GM18873 (cell line): ENCODE measurements around the gene PCGF5.
"Not testable (repeated sequence)": the region's sequence is repeated elsewhere in the genome, so short reads cannot be mapped to it uniquely, and the experiment has no call there.

Source experiments
- ATAC-seq: cut with Tn5 transposase; IDR thresholded peaks from one replicate; pipeline ENCODE4 v1.9.1; 2021; ENCODE audit warnings: mild to moderate bottlenecking, moderate library complexity, moderate number of reproducible peaks; ENCODE audit not compliant: unreplicated experiment, low FRiP score

The PCGF5 gene

DNA sequence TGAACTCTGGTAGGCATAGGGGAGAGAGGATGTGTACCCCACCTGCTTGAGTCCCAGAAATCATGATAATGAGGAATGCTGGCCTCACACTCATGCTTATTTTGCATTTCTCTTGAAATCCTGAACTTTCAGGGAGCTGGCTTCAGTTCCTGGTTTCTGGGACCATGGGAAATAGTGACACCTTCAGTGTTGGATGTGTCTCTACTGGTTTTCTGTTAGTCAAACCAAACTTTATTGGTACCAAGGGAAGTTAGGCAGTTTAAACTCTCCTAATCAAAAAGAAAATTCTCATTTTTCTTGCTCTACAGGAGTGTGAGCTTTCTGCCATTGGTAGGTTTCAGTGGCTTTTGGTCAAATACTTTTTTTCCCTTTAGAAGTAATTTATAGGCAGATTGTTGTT is 11.8 kb upstream of the PCGF5 start:
- ATAC-seq: no peak

GRCh38 chr10:91210014-91210413 is 10.4 kb upstream of the PCGF5 start:
- ATAC-seq: peak; percentile 10

GRCh38 chr10:91210435-91210834 is 10.0 kb upstream of the PCGF5 start:
- ATAC-seq: peak; percentile 85

- ATAC-seq: no peak
Observed at GRCh38 chr10:91211675-91212074, 8.8 kb upstream of the PCGF5 start.

GRCh38 chr10:91214911-91215310 is 5.6 kb upstream of the PCGF5 start:
- ATAC-seq: no peak

- no peak for ATAC-seq
Observed at GRCh38 chr10:91215384-91215783, 5.1 kb upstream of the PCGF5 start.

DNA sequence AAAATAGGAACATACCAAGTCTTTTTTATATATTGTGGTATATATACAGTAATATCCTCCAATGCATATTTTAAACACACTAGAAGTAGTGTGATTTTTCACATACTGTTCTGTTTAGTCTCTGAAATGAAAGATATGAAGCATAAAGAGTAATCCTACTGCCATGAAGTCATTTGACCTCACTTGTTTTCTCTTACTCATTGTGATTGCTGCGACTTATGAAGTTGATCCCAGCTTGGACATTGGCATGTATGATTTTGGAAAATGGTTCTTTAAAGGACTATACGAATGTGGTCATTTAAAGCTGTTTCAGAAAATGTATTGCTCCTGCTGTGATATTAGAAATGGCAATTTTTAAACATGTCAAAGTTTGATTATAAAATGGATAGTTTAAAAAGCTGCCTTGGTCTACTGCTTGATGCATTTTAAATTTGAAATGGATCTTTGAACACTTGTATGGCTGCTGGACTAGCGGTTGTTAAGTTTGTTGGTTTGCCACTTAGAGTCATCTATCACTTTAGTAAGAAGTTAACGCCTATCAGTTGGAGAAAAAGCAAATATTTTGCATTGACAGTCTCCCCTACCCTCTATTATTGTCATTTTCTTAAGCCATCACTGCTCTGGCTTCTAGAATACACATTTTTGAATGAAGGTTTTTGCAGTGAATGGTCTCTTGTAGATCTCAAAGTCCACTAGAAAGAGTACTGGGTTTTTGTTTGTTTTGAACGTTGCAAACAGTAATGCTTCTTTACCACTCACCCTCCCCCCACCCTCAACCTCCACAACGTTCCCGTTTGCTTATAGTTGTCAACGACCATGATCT is 881 bp upstream of the PCGF5 start:
- no peak for ATAC-seq

DNA sequence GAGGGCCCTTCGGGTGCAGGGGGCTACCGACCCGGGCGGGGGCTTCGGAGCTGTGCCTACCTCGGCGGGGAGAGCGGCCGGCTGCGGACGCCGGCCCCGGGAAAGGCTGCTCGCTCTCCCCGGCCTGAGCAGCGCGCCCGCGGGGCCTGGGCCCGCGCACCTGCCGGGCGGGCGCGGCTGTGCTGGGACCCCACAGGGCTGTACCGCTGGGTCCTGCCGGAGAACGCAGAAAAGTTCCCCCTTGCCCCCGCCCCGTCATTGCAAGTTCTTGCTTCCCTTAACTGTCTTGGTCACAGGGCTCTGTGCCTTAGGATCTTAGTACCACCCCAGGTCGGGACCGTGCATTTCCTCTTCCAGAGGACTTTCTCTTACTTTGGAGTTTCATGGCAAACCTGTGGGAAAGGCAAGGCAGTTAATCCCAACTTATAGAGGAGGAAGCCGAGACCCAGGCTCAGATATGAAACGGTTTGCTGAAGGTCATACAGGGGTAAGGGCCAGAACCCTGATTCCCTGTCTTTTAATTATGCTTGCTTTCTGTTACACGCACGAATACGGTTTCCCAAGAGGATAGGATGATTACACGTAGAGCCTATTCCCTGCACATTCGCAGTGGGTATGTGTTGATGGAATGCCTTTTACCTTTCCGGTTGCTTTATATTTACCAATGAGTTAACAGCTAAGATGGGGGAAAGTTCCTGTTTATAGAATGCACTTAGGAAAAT is 652 bp downstream of the PCGF5 start:
- ATAC-seq: no peak

DNA sequence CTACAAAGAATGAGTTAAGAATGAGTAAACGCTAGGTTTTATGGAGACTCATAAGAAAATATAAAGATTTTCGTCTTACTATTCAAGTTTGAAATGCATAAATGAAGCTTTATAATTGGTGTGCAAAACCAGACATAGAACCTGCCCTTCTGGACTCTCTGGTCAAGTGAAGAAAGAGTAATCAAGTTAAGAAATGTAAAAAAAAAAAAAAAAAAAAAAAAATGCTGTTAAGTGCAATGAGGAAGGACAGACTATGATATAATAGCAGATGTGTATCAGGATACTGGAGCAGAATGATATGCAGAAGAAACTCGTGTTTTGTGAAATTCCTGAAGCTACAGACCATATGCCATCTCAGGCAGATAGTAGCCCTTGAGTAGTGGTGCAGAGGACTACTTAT is 5.6 kb downstream of the PCGF5 start:
- no peak for ATAC-seq

- ATAC-seq: no peak
Observed at GRCh38 chr10:91227576-91227975, 7.1 kb downstream of the PCGF5 start.

DNA sequence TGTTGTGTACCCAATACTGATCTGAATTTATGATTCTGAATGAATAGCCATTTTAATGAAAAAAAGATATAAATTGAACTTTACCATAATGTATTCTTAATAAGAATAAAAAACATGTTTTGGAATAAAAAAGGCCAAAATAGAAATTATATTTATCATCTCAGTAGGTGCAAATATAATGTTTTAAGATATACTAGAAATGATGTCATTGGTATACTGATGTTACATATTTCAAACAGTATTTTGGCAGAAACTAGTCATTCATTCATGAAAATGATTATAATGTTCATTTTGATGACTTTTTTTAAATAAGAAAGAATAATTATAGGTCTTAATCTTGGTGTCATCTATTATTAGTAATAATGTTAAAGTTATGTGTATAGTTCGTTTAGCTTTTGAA is 9.2 kb downstream of the PCGF5 start:
- no peak for ATAC-seq

DNA sequence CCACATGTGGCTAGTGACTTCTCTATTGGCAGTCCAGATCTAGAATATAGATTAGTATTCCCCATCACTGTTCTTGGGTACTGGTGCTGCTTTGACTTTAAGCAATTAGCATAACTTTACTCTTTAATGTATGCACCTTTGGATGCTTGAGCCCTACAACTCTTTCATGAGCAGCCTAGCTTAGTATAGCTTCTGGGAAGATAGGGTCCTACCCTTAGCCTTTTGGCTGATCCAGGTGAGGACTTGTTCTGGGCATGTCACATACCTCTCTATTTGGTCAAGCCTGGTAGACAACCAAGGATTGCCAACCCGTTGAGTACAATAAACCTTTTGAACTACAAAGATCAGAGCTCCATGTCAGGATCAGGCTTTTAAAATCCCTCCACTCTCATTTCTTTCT is 17.7 kb downstream of the PCGF5 start:
- ATAC-seq: no peak

- no peak for ATAC-seq
Observed at GRCh38 chr10:91239789-91240188, 19.3 kb downstream of the PCGF5 start.

DNA sequence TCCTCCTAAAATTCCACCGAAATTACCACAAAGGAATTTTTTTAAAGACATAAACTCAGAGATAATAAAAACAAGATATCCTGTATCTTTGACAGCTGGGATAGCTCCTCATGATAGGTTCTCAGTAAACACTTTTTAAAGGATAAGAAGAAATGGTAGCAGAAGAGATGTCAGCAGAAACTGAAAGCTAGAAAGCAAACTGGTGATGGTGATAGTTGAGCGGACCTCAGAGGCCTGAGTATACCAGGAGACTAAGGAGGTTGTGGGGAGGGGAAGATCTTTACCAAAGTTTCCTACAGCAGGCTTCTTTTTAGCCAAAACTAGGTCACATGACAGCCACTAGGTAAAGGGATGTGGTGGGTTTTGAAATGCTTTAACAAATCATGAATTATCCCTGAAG is 22.5 kb downstream of the PCGF5 start:
- ATAC-seq: no peak

DNA sequence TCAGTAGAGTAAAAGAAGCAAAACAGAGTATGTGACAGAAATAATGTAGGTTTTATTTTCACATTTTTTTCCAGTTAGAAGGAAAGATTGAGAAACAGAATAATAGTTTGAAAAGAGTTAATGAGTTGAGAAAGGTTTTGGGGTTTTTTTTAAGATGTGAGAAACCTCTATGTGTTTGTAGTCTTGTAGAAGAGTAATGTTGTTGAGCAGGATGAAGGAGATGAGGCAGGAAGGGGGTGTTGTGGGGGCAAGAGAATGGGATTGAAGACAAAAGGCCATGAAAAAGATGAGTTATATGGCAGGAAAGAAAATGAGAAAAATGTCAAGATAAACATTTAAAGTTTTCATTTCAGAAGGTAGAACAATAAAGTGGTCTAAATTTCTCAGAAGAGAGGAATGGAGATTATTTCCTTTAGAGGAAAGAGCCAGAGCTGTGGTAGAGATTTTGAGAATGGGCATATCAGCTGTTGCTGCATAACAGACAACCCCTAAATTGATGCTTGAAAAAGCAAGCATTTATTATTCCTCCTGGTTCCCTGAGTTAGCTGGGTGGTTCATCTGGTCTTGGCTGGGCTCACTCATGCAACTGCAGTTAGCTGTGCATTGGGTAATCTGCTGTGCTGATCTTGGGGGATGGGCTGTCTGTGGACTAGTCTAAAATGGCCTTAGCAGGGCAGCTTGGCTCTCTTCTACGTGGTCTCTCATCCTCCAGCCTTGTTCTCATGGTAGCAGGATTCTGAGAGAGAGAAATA is 27.1 kb downstream of the PCGF5 start:
- no peak for ATAC-seq

DNA sequence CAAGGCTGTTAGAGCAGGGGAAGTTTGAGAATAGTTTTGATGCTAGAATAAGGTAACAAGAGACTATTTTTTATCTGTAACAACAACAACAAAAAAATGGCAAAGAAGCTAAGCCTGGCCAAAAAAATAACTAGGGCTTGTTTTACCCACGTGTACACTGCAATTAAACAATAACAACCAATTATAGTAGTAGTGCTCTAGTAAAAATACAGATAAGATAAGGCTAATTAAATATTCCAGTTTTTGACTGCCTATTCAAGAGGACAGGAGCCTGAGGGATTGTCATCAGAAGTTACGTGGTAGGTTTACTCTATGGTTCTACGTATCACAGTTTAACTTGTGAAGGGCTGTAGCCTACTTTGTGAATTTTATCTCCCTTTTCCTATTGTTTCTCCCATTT is 29.2 kb downstream of the PCGF5 start:
- no peak for ATAC-seq

GRCh38 chr10:91250341-91250740 is 29.9 kb downstream of the PCGF5 start:
- no peak for ATAC-seq

DNA sequence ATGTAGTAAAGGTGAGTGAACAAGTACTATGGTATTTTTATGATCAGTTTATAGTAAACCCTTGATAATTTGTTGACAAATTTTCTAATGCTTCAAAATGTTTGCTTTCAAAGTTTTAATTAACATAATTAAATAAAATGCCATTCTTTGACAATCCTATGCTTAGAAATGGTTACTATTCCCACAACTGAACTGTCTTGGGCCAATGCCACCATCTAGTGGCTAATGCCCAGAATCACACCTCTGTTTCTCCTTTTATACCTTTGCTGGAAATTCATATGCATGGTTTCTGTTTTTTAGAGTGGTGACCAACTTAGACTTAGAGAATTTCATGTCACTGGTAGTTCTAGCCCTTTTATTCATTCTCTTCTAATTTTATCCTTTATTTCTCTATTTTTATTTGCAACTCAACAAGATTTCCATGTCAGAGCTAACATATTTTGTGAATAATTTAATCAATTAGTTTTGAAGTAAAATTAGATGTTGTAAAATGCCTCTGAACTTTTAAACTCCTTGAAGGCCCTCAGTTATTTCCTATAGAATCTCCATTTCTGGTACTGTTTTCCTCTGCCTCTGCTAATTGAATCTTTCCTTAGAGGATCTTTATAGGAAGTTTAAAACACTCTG is 31.1 kb downstream of the PCGF5 start:
- ATAC-seq: no peak

GRCh38 chr10:91253300-91253699 is 32.8 kb downstream of the PCGF5 start:
- ATAC-seq: no peak

- no peak for ATAC-seq
Observed at GRCh38 chr10:91257310-91257709, 36.8 kb downstream of the PCGF5 start.

DNA sequence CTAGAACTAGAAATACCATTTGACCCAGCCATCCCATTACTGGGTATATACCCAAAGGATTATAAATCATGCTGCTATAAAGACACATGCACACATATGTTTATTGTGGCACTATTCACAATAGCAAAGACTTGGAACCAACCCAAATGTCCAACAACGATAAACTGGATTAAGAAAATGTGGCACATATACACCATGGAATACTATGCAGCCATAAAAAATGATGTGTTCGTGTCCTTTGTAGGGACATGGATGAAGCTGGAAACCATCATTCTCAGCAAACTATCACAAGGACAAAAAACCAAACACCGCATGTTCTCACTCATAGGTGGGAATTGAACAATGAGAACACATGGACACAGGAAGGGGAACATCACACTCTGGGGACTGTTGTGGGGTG is 40.0 kb downstream of the PCGF5 start:
- not testable (repeated sequence) for ATAC-seq
